ENCODE results near the gene SUN1.
A peak's percentile ranks its signal among the peaks of the same experiment; 100 is the strongest.
"Not testable (repeated sequence)": the region's sequence is repeated elsewhere in the genome, so short reads cannot be mapped to it uniquely, and the experiment has no call there.

The SUN1 gene

DNA sequence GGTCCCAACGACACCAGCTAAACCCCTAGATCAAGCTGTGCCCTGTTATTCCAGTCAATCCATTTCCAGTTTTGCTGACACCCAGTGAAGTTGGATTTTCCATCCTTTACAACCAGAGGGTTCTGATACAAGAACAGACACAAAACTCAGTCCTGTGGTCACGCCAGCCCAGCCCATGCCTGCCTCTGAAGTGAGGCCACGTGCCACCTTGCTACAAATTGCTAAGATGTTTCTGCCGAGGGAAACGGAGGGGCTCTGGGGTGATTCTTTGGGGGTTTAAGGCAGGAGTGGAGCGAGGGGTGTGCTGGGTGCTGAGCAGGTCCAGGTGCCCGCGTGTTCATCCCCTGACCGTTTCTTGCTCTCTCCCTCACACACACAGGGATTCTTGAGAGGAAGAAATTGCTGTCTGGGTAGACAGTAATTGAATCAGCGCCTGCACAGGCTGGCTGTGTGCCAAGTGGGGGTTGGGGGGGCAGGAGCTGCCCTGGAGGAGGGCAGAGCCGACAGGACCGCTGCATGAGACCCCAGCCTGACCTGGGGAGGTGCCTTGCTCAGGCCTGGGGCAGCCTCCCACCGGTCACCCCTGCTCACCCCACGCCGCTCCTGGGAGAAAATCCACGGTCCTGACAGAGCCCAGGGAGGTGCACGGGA lies 84.1 kb downstream of the SUN1 start:
- FAIRE-seq (peak; percentile 4), DNase-seq (ENCODE audit: insufficient read length, low spot score) (no peak)

DNA sequence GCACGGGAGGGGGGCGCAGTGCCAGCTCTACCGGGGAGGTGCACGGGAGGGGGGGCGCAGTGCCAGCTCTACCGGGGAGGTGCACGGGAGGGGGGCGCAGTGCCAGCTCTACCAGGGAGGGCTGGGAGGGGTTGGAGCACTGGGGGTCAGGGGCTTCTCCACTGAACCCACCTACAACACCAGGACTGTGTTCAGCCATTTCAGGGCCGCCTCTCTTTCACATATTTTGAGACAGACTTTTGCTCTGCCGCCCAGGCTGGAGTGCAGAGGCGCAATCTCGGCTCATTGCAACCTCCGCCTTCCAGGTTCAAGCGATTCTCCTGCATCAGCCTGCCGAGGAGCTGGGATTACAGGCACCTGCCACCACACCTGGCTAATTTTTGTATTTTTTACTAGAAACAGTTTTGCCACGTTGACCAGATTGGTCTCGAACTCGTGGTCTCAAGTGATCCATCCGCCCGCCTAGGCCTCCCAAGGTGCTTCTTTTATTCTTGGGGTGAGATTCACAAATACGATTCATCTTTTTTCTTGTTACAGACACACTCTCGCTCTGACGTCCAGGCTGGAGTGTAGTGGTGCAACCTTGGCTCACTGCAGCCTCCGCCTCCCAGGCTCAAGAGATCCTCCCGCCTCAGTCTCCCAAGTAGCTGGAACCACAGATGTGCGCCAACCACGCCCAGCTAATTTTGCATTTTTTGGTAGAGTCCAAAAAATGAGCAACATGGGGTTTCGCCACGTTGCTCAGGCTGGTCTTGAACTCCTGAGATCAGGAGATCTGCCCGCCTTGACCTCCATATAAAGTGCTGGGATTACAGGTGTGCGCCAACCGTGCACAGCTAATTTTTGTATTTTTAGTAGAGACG lies 85.2 kb downstream of the SUN1 start:
- no peak for DNase-seq (ENCODE audit: insufficient read length, low spot score)
- no peak for FAIRE-seq

DNA sequence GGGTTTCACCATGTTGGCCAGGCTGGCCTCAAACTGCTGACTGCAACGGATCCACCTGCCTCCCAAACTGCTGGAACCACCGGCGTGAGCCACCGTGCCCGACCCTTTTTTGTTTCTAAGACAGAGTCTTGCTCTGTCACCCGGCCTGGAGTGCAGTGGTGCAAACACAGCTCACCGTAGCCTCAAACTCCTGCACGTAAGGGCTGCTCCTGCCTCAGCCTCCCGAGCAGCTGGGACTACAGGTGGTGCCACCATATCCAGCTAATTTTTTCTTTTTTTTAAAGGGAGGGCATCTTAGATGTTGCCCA lies 85.8 kb downstream of the SUN1 start:
- FAIRE-seq (no peak), DNase-seq (ENCODE audit: insufficient read length, low spot score) (no peak)

DNA sequence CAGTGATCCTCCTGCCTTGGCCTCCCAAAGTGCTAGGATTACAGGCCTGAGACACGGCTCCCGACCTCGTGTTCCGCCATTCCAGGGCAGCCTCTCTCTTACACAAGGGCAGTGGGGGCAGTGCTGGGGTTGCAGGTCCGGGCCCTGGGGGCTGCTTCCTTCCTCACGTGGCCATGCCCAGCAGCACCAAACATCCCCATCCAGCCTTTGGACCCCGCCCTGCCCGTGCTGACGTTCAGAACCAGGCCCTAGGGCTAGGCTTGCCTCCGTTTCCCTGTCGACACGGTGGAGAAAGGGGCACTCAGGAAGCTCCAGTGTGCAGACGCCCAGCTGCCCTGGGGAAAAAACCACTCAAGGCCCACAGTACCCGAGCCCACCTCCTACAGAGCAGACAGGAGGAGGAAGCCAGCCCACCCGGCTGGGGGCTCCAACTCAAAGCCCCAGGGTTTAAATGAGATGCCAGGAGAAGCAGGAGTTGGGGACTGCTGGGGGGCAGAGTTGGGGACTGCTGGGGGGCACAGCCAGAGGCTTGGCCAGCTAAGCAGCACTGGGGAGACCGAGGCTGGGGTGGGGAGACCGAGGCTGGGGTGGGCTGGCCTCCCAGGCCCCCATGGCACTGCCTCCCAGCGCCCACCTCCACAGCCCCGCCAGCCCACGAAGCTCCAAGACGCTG lies 86.3 kb downstream of the SUN1 start:
- FAIRE-seq (no peak), DNase-seq (ENCODE audit: insufficient read length, low spot score) (no peak)

DNA sequence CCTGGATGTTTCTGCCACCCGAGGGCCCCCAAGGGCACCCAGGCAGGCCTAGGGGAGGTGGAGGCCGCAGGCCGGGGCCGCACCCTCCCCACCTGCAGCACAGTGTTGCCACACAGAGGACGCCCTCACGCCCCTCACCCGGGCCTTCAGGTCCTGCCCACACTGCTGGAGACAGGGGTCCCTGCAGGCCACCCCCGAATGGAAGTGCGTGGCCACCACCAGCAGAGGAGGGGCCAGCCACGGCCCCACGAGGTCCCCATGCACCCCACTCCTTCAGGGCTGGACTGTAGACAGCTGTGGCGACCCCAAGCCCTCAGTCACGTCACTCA lies 86.8 kb downstream of the SUN1 start:
- FAIRE-seq = no peak
- no peak for DNase-seq (ENCODE audit: insufficient read length, low spot score)

DNA sequence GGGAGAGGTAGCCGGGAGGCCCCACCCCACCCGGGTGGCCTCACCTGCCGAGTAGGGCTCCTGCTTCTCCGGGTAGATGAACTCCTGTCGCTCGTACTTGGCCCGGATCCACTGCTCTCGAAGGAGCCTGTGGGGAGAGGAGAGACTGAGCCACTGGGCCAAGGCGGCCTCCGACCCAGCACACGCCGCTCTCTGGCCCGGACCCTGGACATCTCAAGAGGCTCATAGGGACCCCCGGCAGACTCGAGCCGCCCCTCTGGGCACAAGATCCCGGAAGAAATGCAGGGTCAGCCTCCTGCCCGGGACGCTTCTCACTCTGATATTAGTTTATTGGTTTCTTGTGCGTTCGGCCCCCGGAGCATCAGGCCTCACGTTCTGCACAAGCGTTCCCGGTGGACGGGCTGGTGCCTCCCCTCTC lies 87.7 kb downstream of the SUN1 start:
- DNase-seq (ENCODE audit: insufficient read length, low spot score) (no peak), FAIRE-seq (no peak)

DNA sequence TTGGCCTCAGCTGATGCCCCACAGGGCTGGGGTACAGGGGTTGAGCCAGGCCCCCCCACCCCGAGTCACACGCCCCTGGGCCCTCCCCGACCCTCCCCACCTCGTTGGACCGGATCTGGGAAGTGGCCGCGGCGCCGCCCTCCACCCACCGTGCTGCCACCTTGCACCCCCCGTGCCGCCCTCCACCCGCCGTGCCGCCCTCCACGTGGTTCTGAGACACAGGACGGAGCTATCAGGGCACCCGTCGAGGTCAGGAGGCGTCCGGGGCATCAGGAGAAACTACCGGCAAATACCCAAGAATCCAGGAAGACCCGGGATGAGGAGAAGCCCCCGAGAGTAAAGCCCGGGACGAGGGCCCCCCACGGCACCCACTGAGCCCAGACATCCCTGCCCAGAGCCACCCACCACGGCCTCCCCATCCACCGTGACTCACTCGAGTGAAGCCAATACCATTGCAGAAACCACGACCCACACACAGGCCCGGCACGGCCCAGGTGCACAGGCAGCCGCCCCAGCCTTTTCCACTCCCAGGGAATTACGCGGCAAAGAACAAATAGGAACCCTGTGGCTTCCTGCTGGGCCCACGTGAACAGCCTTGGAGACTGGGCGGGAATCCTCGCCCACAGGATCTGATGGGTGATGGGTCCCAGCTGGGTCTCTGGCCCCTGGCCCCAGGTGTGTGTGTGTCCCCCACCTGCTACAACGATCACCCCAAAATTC lies 88.2 kb downstream of the SUN1 start:
- FAIRE-seq (no peak), DNase-seq (ENCODE audit: insufficient read length, low spot score) (no peak)

DNA sequence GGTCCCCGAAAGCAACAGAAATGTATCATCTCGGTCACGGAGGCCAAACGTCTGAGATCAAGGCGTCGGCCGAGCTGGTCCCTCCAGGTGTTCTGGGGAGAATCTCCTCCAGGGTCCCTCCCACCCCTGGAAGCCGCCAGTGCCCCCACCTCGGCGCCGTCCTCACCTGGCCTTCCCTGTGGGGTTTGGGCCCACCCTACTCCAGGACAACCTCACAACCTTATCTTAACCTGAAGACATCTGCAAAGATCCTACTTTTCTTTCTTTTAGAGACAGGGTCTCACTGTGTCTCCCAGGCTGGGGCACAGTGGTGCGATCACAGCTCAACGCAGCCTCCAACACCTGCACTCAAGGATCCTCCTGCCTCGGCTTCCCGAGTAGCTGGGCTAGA lies 88.8 kb downstream of the SUN1 start:
- FAIRE-seq (no peak), DNase-seq (ENCODE audit: insufficient read length, low spot score) (no peak)

DNA sequence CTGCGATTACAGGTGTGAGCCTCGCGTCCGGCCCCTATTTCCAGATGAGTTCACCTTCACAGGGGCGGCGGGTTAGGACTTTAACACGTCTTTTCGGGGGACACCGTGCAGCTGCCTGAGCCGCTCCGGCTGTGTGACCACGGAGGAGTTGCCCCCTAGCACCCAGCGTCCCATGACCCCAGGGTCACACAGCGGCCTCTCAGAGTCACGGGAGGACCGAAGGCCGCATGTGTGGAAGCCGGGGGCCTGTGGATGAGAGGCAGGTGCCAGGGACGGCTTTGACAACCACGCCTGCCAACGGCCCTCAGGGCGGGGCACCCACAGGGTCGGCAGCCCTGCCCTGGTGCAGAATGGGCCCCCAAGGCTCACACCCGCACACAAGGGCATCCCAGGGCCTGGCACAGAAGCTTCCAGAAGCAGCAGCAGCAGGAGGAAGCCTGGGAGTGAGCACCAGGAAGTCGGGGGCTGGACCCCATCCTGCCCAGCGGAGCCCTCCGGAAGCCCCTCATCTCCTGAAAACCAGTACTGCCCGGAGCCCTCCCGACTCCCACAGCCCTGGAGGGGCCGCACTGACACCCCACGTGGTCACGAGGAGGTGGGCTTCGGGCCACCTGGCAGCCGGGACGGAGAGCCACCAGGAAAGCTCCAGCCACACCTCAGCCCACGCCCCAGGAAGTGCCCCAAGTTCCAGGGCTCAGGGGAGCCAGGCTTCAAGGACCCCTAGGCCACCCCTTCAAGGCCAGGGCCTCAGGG lies 89.5 kb downstream of the SUN1 start:
- DNase-seq (ENCODE audit: insufficient read length, low spot score) (no peak), FAIRE-seq (no peak)

DNA sequence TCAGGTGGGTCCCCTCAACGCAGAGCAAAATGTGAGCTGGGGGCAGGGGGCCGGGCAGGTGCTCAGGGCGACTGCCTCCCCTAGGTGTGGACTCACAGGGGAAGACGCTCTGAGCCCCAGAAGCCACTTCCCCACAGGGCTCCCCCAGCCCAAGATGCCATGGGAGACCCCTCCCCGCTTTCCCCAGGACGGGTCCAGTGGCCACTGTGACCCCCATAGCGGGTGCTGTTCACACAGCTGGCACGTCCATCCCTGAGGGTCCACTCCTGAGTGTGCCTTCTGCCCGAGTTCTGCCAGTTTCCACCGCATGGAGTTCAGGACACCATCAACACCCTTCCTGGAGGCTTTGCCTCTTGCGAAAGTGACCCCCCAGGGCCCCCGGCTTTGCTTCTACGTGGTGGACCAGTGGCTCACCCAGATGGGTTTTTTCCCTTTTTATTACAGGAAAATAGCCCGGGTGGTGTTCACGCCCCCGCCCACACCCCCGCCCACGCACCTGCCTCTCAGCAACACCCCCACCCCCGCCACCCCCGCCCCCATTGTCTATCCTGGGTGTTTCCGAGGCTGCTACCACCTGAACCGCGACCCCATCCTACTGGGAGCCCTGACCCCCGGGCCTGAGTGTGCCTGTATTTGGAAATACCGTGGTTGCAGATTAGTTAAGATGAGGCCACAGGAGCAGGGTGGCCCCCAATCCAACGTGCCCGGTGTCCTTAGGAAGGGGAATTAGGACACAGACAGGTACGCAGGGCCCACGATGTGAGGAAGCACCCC lies 90.2 kb downstream of the SUN1 start:
- DNase-seq (ENCODE audit: insufficient read length, low spot score) = no peak
- FAIRE-seq = no peak

DNA sequence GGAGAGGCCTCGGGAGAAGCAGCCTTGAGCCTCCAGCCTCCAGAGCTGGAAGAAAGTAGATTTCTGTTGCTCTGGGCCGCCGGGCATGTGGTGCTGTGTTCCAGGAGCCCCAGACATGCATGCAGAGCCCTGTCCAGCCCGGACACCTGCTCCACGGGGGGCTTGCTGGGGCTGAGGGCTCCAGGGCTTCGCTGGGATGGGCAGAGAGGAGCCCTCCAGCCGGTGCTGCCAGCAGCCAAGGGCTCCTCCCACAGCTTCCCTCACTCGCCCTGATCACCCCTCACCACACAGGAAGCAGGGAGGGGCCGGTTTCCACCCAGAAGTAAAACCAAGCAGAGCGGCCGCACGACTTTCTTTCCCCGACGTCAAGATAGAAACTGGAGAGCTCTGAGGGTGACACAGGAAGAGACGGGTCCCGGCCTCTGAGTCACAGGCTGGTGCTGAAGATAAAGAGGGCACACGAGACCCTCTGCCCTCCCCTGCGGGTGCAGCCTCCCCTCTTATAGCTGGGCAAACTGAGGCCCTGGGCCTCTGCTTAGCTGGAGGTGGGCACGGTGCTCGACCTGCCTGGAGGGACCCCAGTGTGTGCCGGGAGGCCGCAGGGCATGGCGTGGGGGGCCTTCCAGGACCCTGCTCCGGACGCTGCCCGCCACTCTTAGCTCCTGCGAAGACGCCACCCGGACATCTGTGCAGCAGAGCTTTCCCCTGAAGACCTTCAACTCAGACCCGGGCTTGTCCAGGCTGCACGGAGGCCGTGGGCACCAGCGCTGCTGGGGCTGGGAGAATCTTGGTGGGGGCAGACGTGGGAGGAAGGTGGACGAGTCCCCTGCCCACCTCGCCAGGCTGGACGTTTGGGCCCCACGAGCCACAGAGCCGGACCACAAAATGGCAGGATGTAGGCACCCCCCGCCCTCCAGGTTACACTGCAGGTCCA lies 91.1 kb downstream of the SUN1 start:
- FAIRE-seq (peak; percentile 42), DNase-seq (ENCODE audit: insufficient read length, low spot score) (peak; percentile 86)

DNA sequence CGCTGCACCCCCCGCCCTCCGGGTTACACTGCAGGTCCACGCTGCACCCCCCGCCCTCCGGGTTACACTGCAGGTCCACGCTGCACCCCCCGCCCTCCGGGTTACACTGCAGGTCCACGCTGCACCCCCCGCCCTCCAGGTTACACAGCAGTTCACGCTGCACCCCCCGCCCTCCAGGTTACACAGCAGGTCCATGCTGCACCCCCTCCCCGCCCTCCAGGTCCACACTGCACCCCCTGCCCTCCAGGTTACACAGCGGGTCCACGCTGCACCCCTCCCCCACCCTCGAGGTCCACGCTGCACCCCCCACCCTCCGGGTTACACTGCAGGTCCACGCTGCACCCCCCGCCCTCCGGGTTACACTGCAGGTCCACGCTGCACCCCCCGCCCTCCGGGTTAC lies 91.8 kb downstream of the SUN1 start:
- not testable (repeated sequence) for DNase-seq (ENCODE audit: insufficient read length, low spot score); FAIRE-seq
